ENCODE measurements around the gene VCL.
"Not testable (repeated sequence)": the region's sequence is repeated elsewhere in the genome, so short reads cannot be mapped to it uniquely, and the experiment has no call there.

VCL gene

DNA sequence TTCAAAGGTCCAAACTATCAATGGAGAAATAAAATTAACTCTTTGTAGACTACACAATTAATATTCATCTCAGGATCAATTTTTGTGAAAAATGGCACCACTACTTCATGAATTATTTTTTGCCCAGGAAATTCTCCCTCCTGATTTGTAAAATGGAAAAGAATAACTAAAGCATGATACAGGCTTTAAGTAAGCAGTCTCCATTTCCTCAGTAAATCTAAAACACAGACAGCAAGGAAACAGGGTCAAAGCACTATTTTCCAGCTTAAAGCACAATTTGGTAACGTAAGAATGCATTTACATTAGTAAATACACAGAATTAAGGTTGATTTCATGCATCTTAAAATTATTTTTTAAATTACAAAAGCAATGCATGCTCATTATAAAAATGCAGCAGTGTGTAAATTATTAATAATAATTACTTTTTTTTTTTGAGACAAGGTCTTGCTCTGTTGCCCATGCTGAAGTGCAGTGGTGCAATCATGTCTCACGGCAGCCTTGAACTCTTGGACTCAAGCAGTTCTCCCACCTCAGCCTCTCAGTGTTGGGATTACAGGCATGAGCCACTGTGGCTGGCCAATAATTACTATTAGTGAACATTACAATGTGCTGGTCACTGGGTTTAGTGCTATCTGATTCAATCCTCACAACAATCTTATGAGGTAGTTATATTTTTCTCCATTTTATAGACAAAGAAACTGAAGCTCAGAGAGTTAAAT lies 26.1 kb upstream of the VCL start:
- no peak for DNase-seq (ENCODE audit: low read depth in 2 of 2)

DNA sequence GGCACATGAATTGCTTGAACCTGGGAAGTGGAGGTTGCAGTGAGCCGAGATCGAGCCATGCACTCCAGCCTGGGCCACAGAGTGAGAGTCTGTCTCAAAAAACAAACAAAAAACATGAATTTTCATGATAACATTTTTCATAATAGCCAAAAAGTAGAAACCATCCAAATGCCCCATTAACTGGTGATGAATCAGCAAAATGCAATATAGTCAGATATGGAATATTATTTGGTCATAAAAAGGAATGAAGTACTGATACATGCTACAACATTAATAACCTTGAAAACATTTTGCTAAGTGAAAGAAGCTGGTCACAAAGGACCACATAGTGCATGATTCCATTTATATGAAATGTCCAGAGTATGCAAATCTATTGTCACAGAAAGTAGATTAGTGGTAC lies 24.5 kb upstream of the VCL start:
- DNase-seq (ENCODE audit: low read depth in 2 of 2): no peak

DNA sequence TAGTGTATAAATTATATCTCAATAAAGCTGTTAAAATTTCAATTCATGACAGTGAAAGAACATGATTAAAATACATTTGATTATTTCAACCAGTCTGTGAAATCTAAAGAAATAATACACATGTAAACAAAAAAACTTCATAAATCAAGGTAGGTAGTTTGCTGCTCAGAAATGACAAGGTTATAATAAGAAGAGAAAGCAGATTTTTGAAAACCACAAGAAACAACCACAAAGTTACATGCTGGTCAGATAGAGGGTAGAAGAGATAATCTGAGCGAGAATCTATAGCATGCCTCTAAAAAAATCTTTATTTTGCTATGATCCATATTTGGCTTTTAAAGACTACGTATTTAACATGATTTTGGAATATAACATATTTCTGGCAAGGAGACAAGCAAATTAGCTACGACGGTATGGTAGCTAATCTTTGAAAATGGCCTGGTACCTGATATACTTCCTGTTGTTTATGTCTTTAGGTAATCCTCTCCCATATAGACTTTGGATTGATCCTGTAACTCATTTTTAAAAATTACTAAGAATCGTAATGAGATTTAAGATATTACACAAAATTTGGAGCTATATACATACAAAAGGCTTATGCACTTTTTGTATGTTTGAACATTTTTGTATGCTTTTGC lies 23.5 kb upstream of the VCL start:
- no peak for DNase-seq (ENCODE audit: low read depth in 2 of 2)

DNA sequence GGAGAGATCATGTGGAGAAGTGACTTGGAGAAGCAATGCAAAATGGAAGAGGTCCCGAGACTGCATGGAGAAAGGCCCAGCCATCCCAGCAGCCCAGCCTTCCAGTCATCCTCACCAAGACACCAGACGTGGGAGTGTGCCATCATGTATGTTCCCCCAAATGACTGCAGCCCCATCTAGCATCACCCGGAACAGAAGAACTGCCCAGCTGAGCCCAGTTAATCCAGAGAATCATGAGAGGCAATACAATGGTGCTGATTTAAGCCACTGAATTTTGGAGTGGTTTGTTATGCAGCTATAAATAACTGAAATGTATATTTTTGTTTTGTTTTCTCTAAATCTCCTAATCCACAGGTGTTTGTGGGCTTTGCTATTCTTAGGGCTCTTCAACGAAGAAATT lies 22.5 kb upstream of the VCL start:
- no peak for DNase-seq (ENCODE audit: low read depth in 2 of 2)

DNA sequence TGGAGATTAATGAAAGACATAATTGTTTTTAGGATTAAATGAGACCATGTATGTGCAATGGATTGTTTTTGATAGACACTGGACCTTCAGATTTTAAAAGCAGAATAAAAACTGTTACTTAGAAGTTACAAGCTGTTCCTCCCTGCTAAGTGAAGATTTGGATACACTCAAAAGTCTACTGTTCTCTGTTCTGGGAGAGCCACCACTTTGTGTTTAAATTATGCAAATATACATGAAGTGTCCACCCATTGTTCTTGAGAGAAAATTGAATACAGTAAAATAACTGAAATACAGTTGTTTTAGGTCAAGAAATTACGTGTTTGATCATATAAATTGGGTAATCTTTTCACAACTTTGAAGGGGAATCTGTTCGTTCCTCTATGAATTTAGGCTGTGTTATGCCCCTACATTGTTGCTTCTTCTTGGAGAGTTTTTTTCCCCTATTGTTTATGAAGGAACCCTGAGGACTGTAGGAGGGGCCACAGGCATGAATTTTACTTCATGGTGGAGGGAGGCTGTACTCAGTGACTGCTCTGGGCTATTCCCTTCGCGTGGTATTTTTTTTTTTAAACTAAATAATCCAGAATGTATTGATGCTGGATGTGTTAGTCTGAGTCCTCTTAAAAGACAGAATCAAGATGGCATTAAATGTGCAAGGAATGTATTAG lies 18.6 kb upstream of the VCL start:
- DNase-seq (ENCODE audit: low read depth in 2 of 2): no peak

DNA sequence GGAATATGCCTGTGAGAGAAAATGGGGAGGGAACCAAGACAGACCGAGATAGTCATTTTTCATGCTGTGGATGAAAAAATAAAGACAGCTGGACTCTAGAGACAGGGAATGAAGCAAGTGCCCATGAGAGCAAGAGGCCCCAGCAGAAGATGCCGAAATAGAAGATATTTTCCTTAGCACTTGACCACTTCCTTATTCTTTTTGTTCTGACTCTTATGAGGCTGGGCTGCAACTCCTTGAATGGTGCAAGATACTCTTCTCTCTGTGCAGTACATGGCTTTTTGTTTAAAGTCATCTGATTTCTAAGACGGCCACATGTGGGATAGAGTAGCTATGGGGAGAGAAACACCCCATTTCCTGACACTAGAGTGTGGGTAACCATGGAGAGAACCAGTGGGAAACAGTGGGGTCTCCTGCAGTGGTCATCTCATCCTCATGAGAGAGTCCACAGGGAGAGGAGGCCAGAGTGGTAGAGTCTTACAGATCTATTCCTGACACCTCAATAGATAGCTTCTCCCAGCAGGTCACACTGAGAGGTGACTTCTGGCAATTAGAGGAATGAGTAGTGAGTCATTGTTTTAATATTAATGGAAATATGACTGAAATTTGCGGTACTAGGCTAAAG lies 18.0 kb upstream of the VCL start:
- DNase-seq (ENCODE audit: low read depth in 2 of 2): no peak

DNA sequence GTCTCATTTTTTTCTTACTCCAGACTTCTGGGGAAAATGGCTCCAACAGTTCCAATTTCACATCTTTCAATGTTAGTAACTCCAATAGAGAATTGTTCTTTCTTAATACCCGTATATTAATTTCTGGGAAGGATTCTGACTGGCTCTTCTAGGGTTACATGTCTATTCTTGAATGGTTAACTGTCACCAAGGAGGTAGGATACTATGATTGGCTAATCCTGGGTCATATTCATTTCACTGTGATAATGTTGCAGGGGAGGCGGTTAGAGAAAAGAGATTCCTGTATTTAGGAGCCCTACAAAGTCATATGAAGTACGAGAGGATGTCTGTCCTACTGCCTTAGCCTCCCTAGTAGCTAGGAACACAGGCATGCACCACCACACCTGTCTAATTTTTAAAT lies 16.1 kb upstream of the VCL start:
- no peak for DNase-seq (ENCODE audit: low read depth in 2 of 2)

DNA sequence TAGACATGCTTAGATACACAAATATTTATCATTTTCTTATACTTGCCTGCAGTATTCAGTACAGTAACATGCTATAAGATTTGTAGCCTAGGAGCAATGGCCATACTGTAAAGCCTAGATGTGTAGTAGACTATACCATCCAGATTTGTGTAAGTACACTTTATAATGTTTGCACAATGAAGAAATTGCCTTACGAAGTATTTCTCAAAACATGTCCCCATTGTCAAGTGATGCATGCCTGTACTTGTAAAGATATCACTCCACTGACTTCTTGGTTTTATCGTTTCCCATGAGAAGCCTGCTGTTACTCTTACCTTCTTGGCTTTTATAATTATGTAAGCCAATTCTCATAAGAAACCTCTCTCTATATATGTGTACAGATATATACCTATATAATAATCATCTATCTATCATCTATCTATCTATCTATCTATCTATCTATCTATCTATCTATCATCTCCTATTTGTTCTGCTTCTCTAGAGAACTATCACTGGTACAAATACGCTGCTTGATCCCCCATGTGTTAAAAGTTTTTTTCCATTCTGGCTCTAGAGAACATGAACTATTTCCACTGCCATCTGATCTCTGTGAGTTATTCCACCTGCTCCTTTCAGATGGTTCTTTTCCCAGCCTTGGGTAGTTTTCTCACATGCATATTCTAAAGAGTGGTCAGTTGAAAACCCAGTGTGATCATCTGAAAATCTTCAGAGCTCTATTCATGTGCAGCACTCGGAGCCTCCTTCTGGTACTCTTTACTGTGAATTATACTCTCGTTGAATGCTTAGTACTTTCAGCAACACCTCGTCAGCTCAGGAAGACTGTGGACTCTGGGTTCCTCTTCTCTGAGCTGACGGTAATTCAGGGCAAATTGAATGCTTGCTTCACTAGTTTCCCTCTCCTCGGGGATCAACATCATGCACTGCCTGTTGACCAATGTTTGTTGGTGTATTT lies 14.5 kb upstream of the VCL start:
- DNase-seq (ENCODE audit: low read depth in 2 of 2): no peak

DNA sequence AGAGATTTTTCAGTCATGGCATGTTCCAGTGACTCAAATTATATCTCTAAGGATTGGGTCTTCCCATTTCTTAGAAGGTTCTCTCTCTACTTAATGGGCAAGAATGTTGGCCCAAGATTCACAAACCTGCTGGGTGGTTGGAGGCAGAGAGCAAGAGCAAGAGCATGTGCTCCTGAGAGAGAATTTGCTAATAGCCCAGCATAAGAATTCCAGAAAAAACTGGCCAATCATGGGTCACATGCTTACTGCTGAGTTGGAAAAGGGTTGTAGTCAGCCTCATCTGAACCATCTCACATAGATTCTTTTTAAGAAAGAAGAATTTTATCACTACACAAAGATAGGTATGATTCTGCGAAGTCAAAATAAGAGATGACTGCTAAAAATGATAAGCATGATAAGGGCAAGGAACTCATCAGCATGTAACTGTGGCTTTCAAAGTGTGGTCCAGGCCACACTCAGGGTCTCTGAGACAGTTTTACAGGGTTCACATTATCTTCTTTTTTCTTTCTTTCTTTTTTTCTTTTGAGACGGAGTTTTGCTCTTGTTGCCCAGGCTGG lies 8.2 kb upstream of the VCL start:
- no peak for DNase-seq (ENCODE audit: low read depth in 2 of 2)

DNA sequence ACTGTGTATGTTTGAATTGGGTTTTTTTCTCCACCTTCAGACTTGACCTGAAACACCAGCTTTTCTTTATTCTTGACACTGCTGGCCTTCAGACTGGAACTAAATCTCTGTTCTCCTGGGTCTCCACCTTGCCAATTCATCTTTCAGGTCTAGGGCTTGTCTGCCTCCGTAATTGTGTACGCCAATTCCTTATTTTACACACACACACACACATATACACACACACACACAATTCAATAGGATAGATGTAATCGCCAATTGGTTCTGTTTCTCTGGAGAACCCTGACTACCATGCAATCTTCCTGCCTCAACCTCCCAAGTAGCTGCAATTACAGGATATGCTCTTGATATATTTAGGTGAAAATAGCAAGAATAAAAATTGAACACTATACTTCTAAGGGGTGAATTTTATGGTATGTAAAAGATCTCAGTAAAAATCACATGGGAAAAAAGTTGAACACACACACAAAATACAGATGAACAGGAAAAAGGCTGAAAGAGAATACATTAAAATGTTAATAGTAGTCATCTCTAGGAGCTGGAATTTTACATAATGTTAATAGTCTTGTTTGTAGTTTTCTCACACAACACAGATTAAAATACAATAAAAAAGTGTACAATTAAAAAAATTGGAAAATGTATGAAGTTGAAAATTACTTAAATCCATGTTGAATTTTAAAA lies 6.6 kb upstream of the VCL start:
- no peak for DNase-seq (ENCODE audit: low read depth in 2 of 2)

DNA sequence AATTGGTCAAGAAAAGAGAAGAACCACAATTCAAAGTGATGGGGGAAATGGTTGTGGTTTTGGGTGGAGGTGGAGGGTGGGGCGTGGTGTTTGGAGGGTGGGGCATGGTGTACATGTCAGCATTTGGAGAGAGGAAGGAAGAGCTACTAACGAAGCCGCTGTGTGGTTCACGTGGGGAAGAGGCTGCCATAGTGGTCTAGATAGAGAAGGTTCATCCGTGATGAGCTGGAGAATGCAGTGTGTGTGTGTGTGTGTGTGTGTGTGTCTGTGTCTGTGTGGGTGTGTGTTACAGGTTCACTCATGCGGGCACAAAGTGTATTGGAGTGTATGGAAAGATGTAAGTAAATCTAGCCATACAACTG lies 6.1 kb upstream of the VCL start:
- DNase-seq (ENCODE audit: low read depth in 2 of 2): peak; percentile 48 to 65

DNA sequence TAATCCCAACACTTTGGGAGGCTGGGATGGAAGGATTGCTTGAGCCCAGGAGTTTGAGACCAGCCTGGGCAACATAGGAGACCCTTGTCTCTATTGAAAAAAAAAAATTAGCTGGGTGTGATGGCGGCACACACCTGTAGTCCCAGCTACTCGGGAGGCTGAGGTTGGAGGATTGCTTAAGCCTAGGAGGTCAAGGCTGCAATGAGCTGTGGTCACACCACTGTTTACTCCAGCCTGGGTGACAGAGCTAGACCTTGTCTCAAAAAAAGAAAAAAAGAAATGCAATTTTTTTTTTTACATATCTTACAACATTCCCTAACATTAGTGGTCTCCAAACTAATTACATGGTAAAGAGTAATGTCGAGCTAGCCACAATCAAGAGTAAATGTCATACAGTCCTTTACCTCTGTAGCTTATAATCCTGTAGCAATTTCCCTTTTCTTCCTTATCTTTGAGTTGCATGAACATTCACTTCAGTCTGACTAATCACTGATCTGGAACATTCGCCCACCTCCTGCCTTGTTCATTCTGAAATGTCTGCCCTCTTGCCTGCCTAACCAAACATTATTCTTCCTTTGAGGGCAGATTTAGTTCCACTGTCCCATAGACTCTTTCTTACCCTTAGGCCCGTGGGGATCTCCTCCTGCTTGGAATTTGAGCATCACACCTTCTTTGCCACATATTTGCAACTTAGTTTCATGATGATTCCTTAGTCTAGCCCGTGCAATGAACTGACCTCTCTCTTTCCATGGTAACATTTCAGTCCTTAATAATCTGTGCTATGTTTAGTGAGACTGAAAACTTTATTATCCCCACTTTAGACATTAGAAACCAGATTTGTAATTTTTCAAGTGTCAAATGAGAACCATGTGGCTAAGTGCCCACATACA lies 4.8 kb upstream of the VCL start:
- no peak for DNase-seq (ENCODE audit: low read depth in 2 of 2)

DNA sequence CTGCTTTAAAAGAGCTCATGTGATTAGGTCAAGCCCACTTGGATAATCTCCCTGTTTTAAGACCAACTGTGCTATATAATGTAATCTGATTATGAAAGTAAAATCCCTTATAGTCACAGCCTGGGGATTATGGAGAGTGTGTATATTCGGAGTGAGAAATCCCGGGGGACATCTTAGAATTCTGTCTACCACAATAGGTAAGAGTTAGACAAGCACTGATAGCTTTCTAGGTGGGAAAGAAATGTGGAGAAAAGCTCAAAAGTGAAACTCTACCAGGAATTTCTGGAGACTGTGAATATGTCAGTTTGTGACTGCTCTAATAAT lies 2.9 kb upstream of the VCL start:
- DNase-seq (ENCODE audit: low read depth in 2 of 2): no peak

DNA sequence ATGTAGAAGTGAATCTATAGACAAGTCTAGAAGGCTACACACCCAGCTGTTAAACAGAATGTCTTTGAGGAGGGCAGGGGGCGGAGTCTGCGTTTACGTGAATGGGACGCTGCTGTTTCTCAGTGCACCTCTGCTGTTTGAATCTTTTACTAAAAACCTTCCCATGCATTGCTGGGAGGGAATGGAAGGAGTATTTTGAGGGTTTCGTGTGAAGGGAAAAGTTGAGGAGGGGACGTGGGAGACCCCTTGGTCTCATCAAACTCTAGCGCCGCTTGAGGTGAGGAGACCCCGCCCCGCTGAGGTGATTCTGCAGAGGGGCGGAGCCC lies 492 bp upstream of the VCL start:
- no peak for DNase-seq (ENCODE audit: low read depth in 2 of 2)

DNA sequence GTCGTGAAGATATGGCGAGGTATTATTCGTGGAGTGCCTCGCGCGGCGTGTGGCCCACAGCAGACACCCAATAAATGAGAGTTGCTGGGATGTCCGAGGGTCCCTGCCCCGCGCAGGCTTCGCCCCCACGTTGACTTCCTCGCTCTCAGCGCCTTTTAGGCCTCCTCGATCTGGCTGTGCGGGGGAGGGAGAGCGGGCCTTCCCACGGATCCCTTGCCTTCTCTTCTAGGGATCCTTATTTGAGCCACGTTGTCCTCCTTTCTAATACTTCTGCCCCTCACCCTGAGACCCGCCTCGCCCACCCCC lies 660 bp downstream of the VCL start:
- DNase-seq (ENCODE audit: low read depth in 2 of 2): no peak

DNA sequence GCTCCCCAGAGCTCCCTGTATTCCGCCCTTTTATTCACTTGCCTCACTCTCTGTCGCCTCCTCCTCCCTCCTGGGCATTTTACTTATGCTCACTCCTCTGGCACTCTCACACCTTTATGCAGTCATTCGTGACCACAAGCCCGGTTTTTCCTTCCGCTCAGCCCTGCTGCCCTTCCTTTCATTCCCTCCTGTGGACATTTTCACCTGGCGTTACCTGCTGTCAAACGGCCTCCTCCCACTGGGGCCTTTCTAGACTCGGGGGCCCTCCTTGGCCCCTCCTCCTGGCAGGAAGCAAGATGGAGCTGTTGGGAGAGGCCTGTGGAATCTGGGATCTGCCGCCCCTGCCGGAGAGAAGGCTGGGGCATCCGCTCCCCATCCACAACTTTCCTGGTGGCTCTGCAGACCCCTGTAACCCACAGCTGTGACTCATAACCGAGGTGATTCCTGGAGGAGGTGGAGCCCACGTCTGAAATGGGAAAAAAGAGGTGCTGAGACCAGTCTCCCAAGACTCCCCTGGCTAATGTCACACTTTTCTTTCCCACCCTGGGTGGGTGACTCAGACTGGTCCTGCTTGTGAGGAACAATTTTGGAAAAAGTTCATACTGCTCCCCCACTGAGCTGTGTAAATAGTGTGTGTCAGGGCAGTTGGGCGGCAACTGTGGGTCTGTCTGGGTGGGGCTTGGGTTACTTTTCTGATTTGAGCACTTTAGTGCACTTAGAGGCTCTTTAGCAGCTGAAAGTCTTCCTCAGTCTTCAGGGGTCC lies 1.2 kb downstream of the VCL start:
- peak in 1 of 2 donors; percentile 2 for DNase-seq (ENCODE audit: low read depth in 2 of 2)

DNA sequence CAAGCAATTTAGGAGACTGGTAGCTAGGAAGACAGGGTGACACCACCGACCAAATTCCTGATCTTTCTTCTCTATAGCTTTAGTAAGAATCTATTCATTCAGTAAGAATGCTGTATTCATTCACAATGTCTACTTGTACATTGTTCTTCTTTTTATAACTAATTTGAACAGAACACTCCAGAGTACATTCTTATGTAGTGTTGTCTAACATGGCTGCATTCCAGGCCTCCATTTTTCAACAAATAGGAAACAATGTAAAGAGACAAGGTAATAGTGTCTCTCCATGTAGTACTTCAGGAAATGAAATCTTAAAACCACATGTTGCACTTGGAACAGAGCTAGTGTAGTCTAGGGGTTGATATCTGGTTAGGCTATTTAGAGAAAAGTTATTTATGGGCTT lies 1.8 kb downstream of the VCL start:
- no peak for DNase-seq (ENCODE audit: low read depth in 2 of 2)

DNA sequence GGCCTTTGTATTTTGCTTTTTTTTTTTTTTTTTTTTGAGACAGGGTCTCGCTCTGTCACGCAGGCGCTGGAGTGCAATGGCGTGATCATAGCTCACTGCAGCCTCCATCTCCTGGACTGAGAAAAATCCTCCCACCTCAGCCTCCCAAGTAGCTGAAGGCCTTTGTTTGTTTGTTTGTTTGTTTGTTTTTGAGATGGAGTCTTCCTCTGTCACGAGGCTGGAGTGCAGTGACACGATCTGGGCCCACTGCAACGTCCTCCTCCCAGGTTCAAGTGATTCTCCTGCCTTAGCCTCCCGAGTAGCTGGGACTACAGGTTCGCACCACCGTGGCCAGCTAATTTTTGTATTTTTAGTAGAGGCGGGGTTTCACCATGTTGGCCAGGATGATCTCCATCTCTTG lies 2.3 kb downstream of the VCL start:
- not testable (repeated sequence) for DNase-seq (ENCODE audit: low read depth in 2 of 2)

DNA sequence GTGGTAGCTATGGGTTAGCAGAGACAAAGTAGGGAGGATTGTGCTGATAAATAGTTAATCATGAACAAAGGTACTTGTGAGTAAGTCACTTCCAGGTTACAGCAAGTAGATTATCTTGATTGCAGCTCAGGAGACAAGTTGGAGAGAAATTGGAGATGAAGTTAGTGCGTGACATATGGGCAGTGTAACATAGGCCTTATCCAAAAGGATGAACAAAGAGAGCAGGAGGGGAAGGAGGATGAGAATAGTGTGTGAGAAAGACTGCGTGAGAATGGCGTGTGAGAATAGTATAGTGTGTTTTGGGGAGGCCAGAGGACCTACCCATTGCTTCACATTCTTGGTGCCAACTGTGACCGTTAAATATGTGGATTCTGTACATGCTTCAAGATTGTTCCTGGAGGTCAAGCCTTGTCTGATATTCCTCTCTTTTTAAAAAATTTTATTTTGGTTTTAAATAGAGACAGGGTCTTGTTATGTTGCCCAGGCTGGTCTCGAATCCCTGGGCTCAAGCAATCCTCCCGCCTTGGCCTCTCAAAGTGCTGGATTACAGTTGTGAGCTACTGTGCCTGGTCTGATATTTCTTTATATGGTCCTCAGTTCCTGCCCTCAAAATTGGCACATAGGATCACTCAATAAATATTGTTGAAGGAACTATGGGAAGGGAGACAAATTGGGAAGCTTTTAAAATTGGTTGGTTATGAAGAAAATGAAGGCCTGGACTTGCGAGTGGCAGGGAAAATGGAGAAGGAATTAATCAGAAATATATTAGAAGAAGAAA lies 3.2 kb downstream of the VCL start:
- DNase-seq (ENCODE audit: low read depth in 2 of 2): no peak
